H1 (cell line): ENCODE measurements around the gene KLHL41.
"Not testable (repeated sequence)": the region's sequence is repeated elsewhere in the genome, so short reads cannot be mapped to it uniquely, and the experiment has no call there.

ENCODE experiments used
- EZH2 ChIP-seq: fragments of 200-600 bp; sonication (generic); IDR thresholded peaks from 2 replicates; pipeline ENCODE4 v1.7.1; 2012; ENCODE audit warnings: low read depth, mild to moderate bottlenecking, moderate library complexity, low read length, inconsistent platforms; ENCODE audit not compliant: severe bottlenecking
- JUND ChIP-seq: IDR thresholded peaks from 2 replicates; pipeline ENCODE4 v1.6.1; 2011; ENCODE audit warnings: mild to moderate bottlenecking, improper control_type of control experiment, low read length
- TF ChIP-seq, protein P1 (sequence below), 3 experiments: IDR thresholded peaks; 1 replicate in 2 of 3; 2 replicates in 1 of 3; pipeline versions ENCODE4 v1.5.1 to v1.6.1; 2011; ENCODE audit warnings: low read length in 3 of 3, mild to moderate bottlenecking in 3 of 3, inconsistent platforms in 2 of 3, low read depth in 1 of 3, moderate library complexity in 1 of 3; ENCODE audit not compliant: insufficient read depth in 1 of 3; ENCODE audit errors: control extremely low read depth in 1 of 3

- TF ChIP-seq, protein P1, sequence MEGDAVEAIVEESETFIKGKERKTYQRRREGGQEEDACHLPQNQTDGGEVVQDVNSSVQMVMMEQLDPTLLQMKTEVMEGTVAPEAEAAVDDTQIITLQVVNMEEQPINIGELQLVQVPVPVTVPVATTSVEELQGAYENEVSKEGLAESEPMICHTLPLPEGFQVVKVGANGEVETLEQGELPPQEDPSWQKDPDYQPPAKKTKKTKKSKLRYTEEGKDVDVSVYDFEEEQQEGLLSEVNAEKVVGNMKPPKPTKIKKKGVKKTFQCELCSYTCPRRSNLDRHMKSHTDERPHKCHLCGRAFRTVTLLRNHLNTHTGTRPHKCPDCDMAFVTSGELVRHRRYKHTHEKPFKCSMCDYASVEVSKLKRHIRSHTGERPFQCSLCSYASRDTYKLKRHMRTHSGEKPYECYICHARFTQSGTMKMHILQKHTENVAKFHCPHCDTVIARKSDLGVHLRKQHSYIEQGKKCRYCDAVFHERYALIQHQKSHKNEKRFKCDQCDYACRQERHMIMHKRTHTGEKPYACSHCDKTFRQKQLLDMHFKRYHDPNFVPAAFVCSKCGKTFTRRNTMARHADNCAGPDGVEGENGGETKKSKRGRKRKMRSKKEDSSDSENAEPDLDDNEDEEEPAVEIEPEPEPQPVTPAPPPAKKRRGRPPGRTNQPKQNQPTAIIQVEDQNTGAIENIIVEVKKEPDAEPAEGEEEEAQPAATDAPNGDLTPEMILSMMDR (IDR thresholded peaks at IDR 0.05; ENCODE audit: control extremely low read depth in 1 of 3, insufficient read depth in 1 of 3, low read depth in 1 of 3, low read length in 3 of 3): not testable (repeated sequence)
- not testable (repeated sequence) for TF ChIP-seq JUND, EZH2
Observed at GRCh38 chr2:169516488-169516995, 7.0 kb downstream of the KLHL41 start.
